ENCODE results near the gene PRAF2.

The PRAF2 gene

GRCh38 chrX:49040376-49040955 is 33.3 kb downstream of the PRAF2 start:
- DNase-seq (ENCODE audit: low read depth in 2 of 2) = peak; percentile 31 to 59
- H3K4me3 ChIP-seq (replicated peaks in 1 of 2; ENCODE audit: low read depth in 2 of 2, low read length in 2 of 2) = peak overlapping the region; percentile 38 to 73
- no peak for TF ChIP-seq CTCF (IDR thresholded peaks at IDR 0.05; ENCODE audit: low read depth, low read length)

DNA sequence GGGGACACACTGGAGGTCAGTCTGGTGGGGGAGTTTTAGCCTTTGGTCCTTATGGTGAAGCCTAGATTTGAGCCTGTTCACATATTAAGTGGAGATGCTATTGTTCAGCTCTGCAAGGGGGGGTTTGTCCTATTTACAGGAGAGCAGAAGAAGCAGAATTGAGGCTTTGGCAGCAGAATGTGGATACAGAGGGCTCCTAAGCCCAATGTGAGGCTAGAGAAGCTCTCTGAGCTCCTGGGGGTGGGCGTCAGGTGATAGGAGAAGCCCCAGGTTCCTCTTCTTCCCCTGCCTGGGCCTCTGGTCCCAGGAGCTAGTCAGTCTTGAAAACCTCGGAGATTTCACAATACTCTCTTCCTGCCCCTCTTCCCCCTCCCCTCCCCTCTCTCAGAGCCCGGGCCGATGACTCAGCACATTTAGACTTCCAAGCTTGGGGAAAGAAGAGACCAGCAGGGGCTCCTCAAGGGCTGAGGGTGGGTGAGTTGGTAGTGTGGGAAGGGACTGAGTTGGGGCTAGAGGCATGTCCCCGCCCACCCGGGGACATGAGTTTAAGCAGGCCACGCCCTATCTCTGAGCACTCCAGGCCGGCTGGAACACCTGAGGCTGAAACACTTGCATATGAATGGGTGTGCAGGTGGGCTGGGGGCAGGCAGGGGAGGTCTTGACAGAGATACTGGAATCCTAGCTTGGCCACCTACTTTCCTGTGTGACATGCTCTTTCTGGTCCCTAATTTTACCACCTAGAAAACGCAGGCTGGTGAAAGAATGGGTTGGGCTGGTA is 34.0 kb downstream of the PRAF2 start:
- TF ChIP-seq CTCF (IDR thresholded peaks at IDR 0.05; ENCODE audit: low read depth, low read length) = peak; percentile 15
- peak; percentile 94 to 95 for DNase-seq (ENCODE audit: low read depth in 2 of 2)
- H3K4me3 ChIP-seq (replicated peaks in 1 of 2; ENCODE audit: low read depth in 2 of 2, low read length in 2 of 2) = peak overlapping the region; percentile 38 to 73

DNA sequence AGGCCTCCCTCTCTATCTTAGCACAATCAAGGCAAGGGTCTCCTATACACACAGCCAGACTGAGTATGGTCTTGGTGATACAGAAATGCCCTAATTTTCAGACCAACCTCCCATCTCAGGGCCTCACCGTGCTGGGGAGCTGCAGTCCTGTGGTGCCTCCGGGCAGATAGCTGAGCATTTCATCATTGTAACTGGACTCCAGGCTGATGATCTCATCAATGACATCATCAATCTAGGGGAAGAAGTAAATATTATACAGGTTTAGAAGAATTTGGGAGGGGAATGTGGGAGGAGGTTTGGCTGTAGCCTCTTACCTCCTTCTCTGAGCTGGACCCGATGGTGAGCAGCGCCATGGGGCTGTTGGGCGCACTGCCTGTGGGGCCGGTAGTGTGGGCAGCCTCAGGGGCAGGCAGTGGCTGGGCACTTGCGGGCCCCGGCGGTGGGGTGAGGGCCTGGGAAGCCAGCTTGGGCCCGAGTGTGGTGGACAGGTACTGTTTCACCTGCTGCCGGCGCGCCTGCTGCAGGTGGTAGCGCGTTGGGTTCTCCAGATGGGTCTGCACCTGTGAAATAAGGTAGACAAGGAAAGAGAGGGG is 35.8 kb downstream of the PRAF2 start:
- no peak overlapping the region for H3K4me3 ChIP-seq (replicated peaks in 1 of 2; ENCODE audit: low read depth in 2 of 2, low read length in 2 of 2)
- peak; percentile 42 to 62 for DNase-seq (ENCODE audit: low read depth in 2 of 2)
- no peak for TF ChIP-seq CTCF (IDR thresholded peaks at IDR 0.05; ENCODE audit: low read depth, low read length)

DNA sequence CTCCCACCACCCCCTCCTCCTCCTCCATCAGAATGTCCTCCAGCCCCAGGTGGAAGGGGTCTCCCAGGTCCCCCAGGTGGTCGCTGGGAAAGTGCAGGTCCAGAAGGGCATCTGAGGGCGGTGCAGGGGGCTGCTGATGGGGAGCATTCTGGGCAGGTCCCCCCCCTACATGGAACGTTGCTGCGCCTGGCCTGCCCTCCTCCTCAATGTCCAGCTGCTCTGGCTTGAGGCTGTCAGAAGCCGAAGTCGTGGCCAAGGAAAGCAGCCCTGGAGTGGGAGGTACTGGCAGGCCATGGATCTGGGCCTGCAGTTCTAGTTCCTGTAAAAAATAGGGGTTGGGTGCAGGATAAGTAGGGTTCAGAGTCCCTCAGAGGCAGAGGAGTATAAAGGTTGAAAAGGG is 43.5 kb downstream of the PRAF2 start:
- no peak overlapping the region for H3K4me3 ChIP-seq (replicated peaks in 1 of 2; ENCODE audit: low read depth in 2 of 2, low read length in 2 of 2)
- DNase-seq (ENCODE audit: low read depth in 2 of 2) = no peak
- TF ChIP-seq CTCF (IDR thresholded peaks at IDR 0.05; ENCODE audit: low read depth, low read length) = no peak

- TF ChIP-seq CTCF (IDR thresholded peaks at IDR 0.05; ENCODE audit: low read depth, low read length) = no peak
- no peak overlapping the region for H3K4me3 ChIP-seq (replicated peaks in 1 of 2; ENCODE audit: low read depth in 2 of 2, low read length in 2 of 2)
- DNase-seq (ENCODE audit: low read depth in 2 of 2) = no peak
Measured at GRCh38 chrX:49029876-49030275, 43.9 kb downstream of the PRAF2 start.
